SK-N-SH treated with all-trans-retinoic acid at 6 μM for 48 hours (cell line): ENCODE results near the gene ATG2B.

Experiments used
- ATAC-seq: fragments of 200-7000 bp; cut with Tn5 transposase; 3 replicates; pipeline ENCODE4 v1.9.1; 2020; ENCODE audit warnings: mild to moderate bottlenecking, moderate library complexity
- ARNTL ChIP-seq: fragments of 450-650 bp; formaldehyde crosslinking; IDR thresholded peaks from 2 replicates; pipeline ENCODE4 v1.5.0; 2020; ENCODE audit warnings: low read depth, mild to moderate bottlenecking, moderate library complexity, borderline replicate concordance
- BACH2 ChIP-seq: fragments of 250-450 bp; sonication (Bioruptor Pico); IDR thresholded peaks from 2 replicates; pipeline ENCODE4 v1.9.0; 2021; ENCODE audit warnings: mild to moderate bottlenecking, borderline replicate concordance
- CSDC2 ChIP-seq: fragments of 250-450 bp; sonication (Bioruptor Pico); IDR thresholded peaks from 2 replicates; pipeline ENCODE4 v1.5.0; 2020; ENCODE audit warnings: mild to moderate bottlenecking, moderate library complexity
- ESRRG ChIP-seq: fragments of 250-450 bp; sonication (Bioruptor Pico); IDR thresholded peaks from 2 replicates; pipeline ENCODE4 v1.6.1; 2021; ENCODE audit warnings: mild to moderate bottlenecking
- GLIS3 ChIP-seq: fragments of 250-450 bp; sonication (Bioruptor Pico); IDR thresholded peaks from 2 replicates; pipeline ENCODE4 v1.5.0; 2020; ENCODE audit warnings: mild to moderate bottlenecking, moderate library complexity
- ISL1 ChIP-seq: fragments of 250-450 bp; sonication (Bioruptor Pico); IDR thresholded peaks from 2 replicates; pipeline ENCODE4 v2.1.2; 2022; ENCODE audit warnings: mild to moderate bottlenecking, moderate library complexity
- OSR1 ChIP-seq: fragments of 250-450 bp; sonication (Bioruptor Pico); IDR thresholded peaks from 2 replicates; pipeline ENCODE4 v1.8.0; 2022; ENCODE audit warnings: moderate library complexity, mild to moderate bottlenecking, inconsistent platforms
- PPARA ChIP-seq: fragments of 250-450 bp; sonication (Bioruptor Pico); IDR thresholded peaks from 2 replicates; pipeline ENCODE4 v1.5.0; 2020; ENCODE audit warnings: mild to moderate bottlenecking, borderline replicate concordance
- RARB ChIP-seq: fragments of 250-450 bp; sonication (Bioruptor Pico); IDR thresholded peaks from 2 replicates; pipeline ENCODE4 v1.8.0; 2021; ENCODE audit warnings: mild to moderate bottlenecking, moderate library complexity
- SNAI2 ChIP-seq: fragments of 250-450 bp; sonication (Bioruptor Pico); IDR thresholded peaks from 2 replicates; pipeline ENCODE4 v1.5.0; 2020; ENCODE audit warnings: mild to moderate bottlenecking, moderate library complexity
- TCF4 ChIP-seq: fragments of 250-450 bp; sonication (Bioruptor Pico); IDR thresholded peaks from 2 replicates; pipeline ENCODE4 v1.8.0; 2021; ENCODE audit warnings: mild to moderate bottlenecking, moderate library complexity, borderline replicate concordance
- TOX ChIP-seq: fragments of 250-450 bp; sonication (Bioruptor Pico); IDR thresholded peaks from 2 replicates; pipeline ENCODE4 v1.8.0; 2021; ENCODE audit warnings: mild to moderate bottlenecking, moderate library complexity, borderline replicate concordance
- ZC3H10 ChIP-seq: fragments of 250-450 bp; sonication (Bioruptor Pico); IDR thresholded peaks from 2 replicates; pipeline ENCODE4 v1.5.1; 2021; ENCODE audit warnings: mild to moderate bottlenecking, moderate library complexity
- ZFP3 ChIP-seq: fragments of 250-450 bp; sonication (Bioruptor Pico); IDR thresholded peaks from 2 replicates; pipeline ENCODE4 v1.5.0; 2020; ENCODE audit warnings: mild to moderate bottlenecking, moderate library complexity
- ZFP30 ChIP-seq: fragments of 450-650 bp; formaldehyde crosslinking; IDR thresholded peaks from 2 replicates; pipeline ENCODE4 v1.5.0; 2022; ENCODE audit warnings: mild to moderate bottlenecking, moderate library complexity
- ZNF565 ChIP-seq: fragments of 450-650 bp; formaldehyde crosslinking; conservative IDR thresholded peaks from 2 replicates; pipeline ENCODE4 v1.5.0; 2020; ENCODE audit warnings: low read depth, mild to moderate bottlenecking, moderate library complexity
- ZNF70 ChIP-seq: fragments of 450-650 bp; formaldehyde crosslinking; IDR thresholded peaks from 2 replicates; pipeline ENCODE4 v1.5.0; 2020; ENCODE audit warnings: mild to moderate bottlenecking, moderate library complexity
- ZNF8 ChIP-seq: fragments of 450-650 bp; formaldehyde crosslinking; IDR thresholded peaks from 2 replicates; pipeline ENCODE4 v1.5.0; 2020; ENCODE audit warnings: mild to moderate bottlenecking, moderate library complexity
- TF ChIP-seq, protein P1 (sequence below): fragments of 250-450 bp; sonication (Bioruptor Pico); IDR thresholded peaks from 2 replicates; pipeline ENCODE4 v1.8.0; 2021; ENCODE audit warnings: low read depth, mild to moderate bottlenecking, moderate library complexity, borderline replicate concordance
- TF ChIP-seq, protein P2 (sequence below): fragments of 250-450 bp; sonication (Bioruptor Pico); IDR thresholded peaks from 2 replicates; pipeline ENCODE4 v1.5.1; 2021; ENCODE audit warnings: mild to moderate bottlenecking, moderate library complexity
- TF ChIP-seq, protein P3 (sequence below): fragments of 250-450 bp; sonication (Bioruptor Pico); IDR thresholded peaks from 2 replicates; pipeline ENCODE4 v1.5.1; 2020; ENCODE audit warnings: low read depth, mild to moderate bottlenecking, moderate library complexity
- TF ChIP-seq, protein P4 (sequence below): fragments of 250-450 bp; sonication (Bioruptor Pico); IDR thresholded peaks from 2 replicates; pipeline ENCODE4 v1.8.0; 2020; ENCODE audit warnings: mild to moderate bottlenecking, moderate library complexity, borderline replicate concordance
- TF ChIP-seq, protein P5 (sequence below): fragments of 250-450 bp; sonication (Bioruptor Pico); IDR thresholded peaks from 2 replicates; pipeline ENCODE4 v1.5.0; 2020; ENCODE audit warnings: mild to moderate bottlenecking, moderate library complexity

The ATG2B gene

DNA sequence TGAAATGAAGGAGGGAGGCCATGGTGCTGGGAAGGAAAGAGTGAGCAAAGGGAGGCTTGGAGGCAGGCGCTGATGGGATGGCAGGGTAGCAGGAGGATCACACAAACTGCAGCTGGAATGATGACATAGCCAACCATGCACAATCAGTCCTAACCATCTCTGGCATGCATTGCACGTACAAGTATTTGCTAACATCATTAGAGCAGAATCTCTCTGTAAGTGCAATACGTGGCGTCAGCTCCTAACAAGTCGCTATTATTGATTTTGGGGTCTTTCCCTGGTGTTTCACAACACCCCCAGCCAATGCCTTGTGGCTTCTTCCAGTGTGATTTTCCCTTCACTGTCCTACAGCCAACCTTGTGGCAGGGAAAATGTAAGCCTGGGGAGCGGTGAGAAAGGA lies 88.6 kb downstream of the ATG2B start:
- peak; percentile 76 for ATAC-seq
- no peak for TF ChIP-seq GLIS3
- no peak for TF ChIP-seq CSDC2
- 0 out of 2 replicates have a peak, but pooled peaks have one; percentile 9 for TF ChIP-seq TCF4
- TF ChIP-seq RARB (CRISPR knock-in tag) = no peak
- no peak for TF ChIP-seq ZC3H10 (CRISPR knock-in tag)
- no peak for TF ChIP-seq BACH2 (CRISPR knock-in tag)
- peak; percentile 80 for TF ChIP-seq ISL1 (CRISPR knock-in tag)
- TF ChIP-seq, protein P1, sequence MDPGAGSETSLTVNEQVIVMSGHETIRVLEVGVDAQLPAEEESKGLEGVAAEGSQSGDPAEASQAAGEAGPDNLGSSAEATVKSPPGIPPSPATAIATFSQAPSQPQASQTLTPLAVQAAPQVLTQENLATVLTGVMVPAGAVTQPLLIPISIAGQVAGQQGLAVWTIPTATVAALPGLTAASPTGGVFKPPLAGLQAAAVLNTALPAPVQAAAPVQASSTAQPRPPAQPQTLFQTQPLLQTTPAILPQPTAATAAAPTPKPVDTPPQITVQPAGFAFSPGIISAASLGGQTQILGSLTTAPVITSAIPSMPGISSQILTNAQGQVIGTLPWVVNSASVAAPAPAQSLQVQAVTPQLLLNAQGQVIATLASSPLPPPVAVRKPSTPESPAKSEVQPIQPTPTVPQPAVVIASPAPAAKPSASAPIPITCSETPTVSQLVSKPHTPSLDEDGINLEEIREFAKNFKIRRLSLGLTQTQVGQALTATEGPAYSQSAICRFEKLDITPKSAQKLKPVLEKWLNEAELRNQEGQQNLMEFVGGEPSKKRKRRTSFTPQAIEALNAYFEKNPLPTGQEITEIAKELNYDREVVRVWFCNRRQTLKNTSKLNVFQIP (CRISPR knock-in tag) = no peak
- TF ChIP-seq, protein P2, sequence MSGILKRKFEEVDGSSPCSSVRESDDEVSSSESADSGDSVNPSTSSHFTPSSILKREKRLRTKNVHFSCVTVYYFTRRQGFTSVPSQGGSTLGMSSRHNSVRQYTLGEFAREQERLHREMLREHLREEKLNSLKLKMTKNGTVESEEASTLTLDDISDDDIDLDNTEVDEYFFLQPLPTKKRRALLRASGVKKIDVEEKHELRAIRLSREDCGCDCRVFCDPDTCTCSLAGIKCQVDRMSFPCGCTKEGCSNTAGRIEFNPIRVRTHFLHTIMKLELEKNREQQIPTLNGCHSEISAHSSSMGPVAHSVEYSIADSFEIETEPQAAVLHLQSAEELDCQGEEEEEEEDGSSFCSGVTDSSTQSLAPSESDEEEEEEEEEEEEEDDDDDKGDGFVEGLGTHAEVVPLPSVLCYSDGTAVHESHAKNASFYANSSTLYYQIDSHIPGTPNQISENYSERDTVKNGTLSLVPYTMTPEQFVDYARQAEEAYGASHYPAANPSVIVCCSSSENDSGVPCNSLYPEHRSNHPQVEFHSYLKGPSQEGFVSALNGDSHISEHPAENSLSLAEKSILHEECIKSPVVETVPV (CRISPR knock-in tag) = no peak
- no peak for TF ChIP-seq ESRRG (CRISPR knock-in tag)
- TF ChIP-seq ZNF70 (CRISPR knock-in tag) = no peak
- TF ChIP-seq, protein P3, sequence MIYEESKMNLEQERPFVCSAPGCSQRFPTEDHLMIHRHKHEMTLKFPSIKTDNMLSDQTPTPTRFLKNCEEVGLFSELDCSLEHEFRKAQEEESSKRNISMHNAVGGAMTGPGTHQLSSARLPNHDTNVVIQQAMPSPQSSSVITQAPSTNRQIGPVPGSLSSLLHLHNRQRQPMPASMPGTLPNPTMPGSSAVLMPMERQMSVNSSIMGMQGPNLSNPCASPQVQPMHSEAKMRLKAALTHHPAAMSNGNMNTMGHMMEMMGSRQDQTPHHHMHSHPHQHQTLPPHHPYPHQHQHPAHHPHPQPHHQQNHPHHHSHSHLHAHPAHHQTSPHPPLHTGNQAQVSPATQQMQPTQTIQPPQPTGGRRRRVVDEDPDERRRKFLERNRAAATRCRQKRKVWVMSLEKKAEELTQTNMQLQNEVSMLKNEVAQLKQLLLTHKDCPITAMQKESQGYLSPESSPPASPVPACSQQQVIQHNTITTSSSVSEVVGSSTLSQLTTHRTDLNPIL (CRISPR knock-in tag) = peak; percentile 46; the same call in 1 of the 2 replicates
- peak; percentile 84; the same call in 1 of the 2 replicates for TF ChIP-seq ZFP3 (CRISPR knock-in tag)
- TF ChIP-seq ZNF8 = peak; percentile 44; the same call in 1 of the 2 replicates
- TF ChIP-seq, protein P4, sequence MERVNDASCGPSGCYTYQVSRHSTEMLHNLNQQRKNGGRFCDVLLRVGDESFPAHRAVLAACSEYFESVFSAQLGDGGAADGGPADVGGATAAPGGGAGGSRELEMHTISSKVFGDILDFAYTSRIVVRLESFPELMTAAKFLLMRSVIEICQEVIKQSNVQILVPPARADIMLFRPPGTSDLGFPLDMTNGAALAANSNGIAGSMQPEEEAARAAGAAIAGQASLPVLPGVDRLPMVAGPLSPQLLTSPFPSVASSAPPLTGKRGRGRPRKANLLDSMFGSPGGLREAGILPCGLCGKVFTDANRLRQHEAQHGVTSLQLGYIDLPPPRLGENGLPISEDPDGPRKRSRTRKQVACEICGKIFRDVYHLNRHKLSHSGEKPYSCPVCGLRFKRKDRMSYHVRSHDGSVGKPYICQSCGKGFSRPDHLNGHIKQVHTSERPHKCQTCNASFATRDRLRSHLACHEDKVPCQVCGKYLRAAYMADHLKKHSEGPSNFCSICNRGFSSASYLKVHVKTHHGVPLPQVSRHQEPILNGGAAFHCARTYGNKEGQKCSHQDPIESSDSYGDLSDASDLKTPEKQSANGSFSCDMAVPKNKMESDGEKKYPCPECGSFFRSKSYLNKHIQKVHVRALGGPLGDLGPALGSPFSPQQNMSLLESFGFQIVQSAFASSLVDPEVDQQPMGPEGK (CRISPR knock-in tag) = no peak
- TF ChIP-seq, protein P5, sequence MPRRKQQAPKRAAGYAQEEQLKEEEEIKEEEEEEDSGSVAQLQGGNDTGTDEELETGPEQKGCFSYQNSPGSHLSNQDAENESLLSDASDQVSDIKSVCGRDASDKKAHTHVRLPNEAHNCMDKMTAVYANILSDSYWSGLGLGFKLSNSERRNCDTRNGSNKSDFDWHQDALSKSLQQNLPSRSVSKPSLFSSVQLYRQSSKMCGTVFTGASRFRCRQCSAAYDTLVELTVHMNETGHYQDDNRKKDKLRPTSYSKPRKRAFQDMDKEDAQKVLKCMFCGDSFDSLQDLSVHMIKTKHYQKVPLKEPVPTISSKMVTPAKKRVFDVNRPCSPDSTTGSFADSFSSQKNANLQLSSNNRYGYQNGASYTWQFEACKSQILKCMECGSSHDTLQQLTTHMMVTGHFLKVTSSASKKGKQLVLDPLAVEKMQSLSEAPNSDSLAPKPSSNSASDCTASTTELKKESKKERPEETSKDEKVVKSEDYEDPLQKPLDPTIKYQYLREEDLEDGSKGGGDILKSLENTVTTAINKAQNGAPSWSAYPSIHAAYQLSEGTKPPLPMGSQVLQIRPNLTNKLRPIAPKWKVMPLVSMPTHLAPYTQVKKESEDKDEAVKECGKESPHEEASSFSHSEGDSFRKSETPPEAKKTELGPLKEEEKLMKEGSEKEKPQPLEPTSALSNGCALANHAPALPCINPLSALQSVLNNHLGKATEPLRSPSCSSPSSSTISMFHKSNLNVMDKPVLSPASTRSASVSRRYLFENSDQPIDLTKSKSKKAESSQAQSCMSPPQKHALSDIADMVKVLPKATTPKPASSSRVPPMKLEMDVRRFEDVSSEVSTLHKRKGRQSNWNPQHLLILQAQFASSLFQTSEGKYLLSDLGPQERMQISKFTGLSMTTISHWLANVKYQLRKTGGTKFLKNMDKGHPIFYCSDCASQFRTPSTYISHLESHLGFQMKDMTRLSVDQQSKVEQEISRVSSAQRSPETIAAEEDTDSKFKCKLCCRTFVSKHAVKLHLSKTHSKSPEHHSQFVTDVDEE (CRISPR knock-in tag) = 0 out of 2 replicates have a peak, but pooled peaks have one; percentile 46
- TF ChIP-seq TOX (CRISPR knock-in tag) = no peak
- no peak for TF ChIP-seq PPARA (CRISPR knock-in tag)
- no peak for TF ChIP-seq ZFP30
- TF ChIP-seq ARNTL (CRISPR knock-in tag) = no peak
- TF ChIP-seq OSR1 (CRISPR knock-in tag) = no peak
- TF ChIP-seq ZNF565 = no peak
- no peak for TF ChIP-seq SNAI2 (CRISPR knock-in tag)

DNA sequence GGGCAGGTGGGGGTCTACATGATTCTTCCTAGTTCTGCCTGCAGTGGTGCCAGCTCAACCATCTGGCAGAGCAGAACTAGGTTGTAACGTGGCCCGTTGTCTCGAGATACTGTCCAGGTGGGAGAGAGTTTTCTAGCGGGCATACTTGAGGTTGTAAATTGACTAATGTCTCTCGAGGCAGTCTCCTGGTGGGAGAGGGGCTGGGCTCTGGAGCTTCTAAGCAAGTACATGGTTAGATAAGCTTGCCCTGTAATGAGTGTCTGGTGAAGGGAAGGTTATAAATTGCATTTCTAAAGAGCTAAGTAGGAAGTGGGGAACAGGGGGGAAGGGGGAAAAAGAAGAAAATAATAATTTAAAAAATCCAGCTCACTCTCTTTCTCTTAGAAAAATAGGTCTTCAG lies 89.0 kb downstream of the ATG2B start:
- ATAC-seq = no peak
- TF ChIP-seq RARB (CRISPR knock-in tag) (no peak), ZC3H10 (CRISPR knock-in tag) (no peak), ZNF70 (CRISPR knock-in tag) (no peak), ARNTL (CRISPR knock-in tag) (no peak), BACH2 (CRISPR knock-in tag) (no peak)
- TF ChIP-seq, protein P1 (CRISPR knock-in tag) = no peak
- TF ChIP-seq, protein P3 (CRISPR knock-in tag) = no peak
- TF ChIP-seq, protein P5 (CRISPR knock-in tag) = no peak
- TF ChIP-seq, protein P4 (CRISPR knock-in tag) = no peak
